Measurements from ENCODE around the gene DMAC2. TPM values are rescaled to one million over a fixed set of nuclear protein-coding genes. Genes with fewer than 3 reads are reported as not detected.
A peak's percentile ranks its signal among the peaks of the same experiment; 100 is the strongest.

The DMAC2 gene
- total and polyA plus RNA-seq, 2 of the 13 experiments (the other 11 are each of a cell fraction or from before 2014, with no cell fraction given), result 39.0 to 66.0 TPM

- peak; percentile 83 for TF ChIP-seq ZBTB10 (CRISPR knock-in tag; IDR thresholded peaks at IDR 0.05; ENCODE audit: borderline replicate concordance)
- peak; percentile 24 for TF ChIP-seq HNF4A (CRISPR knock-in tag; IDR thresholded peaks at IDR 0.05)
- TF ChIP-seq ZNF281 (CRISPR knock-in tag; IDR thresholded peaks at IDR 0.05; ENCODE audit: borderline replicate concordance), result peak; percentile 19; the same call in 1 of the 2 replicates
- TF ChIP-seq NPAS2 (CRISPR knock-in tag; IDR thresholded peaks at IDR 0.05; ENCODE audit: borderline replicate concordance), result no peak
- TF ChIP-seq GABPB1 (CRISPR knock-in tag; IDR thresholded peaks at IDR 0.05), result peak; percentile 57
- 0 out of 2 replicates have a peak, but pooled peaks have one; percentile 21 for TF ChIP-seq TARDBP (CRISPR knock-in tag; IDR thresholded peaks at IDR 0.05)
- 0 out of 2 replicates have a peak, but pooled peaks have one; percentile 18 for TF ChIP-seq HDAC2 (CRISPR knock-in tag; IDR thresholded peaks at IDR 0.05)
- peak; percentile 74; the same call in 1 of the 2 replicates for TF ChIP-seq NR2C2 (CRISPR knock-in tag; IDR thresholded peaks at IDR 0.05; ENCODE audit: borderline replicate concordance)
- 0 out of 2 replicates have a peak, but pooled peaks have one; percentile 38 for TF ChIP-seq BCL6 (CRISPR knock-in tag; IDR thresholded peaks at IDR 0.05)
- no peak for TF ChIP-seq GZF1 (CRISPR knock-in tag; IDR thresholded peaks at IDR 0.05)
Observed at GRCh38 chr19:41424335-41425173, 15.2 kb downstream of the DMAC2 start (continued).

Data from HepG2 (cell line).